ENCODE data around the gene GRN. TPM values are rescaled to one million over a fixed set of nuclear protein-coding genes. Genes with fewer than 3 reads are reported as not detected.

The GRN gene
- total and polyA plus RNA-seq, 9 of the 15 experiments (the other 6 are each of a cell fraction or from before 2014, with no cell fraction given): 5.4 to 75.3 (median 20.7) TPM

DNA sequence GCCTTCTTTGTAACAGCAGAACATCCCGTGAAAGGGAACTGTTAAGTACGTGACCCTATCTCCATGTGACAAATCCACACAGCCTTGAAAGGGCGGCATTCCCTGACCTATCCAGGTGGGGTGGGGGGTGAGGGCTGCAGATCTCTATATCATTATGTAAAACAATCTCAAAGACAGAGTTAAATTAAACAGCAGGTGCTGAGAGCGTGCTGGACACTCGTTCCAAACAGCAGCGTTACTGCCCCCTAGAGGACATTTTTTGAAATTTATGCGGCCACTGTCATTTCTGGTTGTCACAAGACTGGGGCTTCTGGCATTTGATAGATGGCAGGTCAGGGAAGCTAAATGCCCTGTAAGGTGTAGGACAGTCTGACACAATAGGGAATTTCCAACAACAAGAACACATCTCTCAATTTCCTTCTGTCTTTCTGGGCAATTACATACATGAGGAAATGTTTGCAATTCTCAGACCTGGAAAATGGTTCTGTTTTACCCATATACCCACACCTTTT lies 13.8 kb upstream of the GRN start (continued):
- TF ChIP-seq ZNF740 (CRISPR knock-in tag; IDR thresholded peaks at IDR 0.05): 0 out of 2 replicates have a peak, but pooled peaks have one; percentile 24
- no peak for TF ChIP-seq ZNF740 (tag; IDR thresholded peaks at IDR 0.05)
- 0 out of 2 replicates have a peak, but pooled peaks have one; percentile 23 for TF ChIP-seq JUND (IDR thresholded peaks at IDR 0.05; ENCODE audit: borderline replicate concordance, low read depth, low read length)
- TF ChIP-seq JUND (tag; IDR thresholded peaks at IDR 0.05; ENCODE audit: borderline replicate concordance, low read depth, low read length): no peak
- TF ChIP-seq FOXP1 (CRISPR knock-in tag; IDR thresholded peaks at IDR 0.05): peak; percentile 30; the same call in 1 of the 2 replicates
- TF ChIP-seq, protein P1, sequence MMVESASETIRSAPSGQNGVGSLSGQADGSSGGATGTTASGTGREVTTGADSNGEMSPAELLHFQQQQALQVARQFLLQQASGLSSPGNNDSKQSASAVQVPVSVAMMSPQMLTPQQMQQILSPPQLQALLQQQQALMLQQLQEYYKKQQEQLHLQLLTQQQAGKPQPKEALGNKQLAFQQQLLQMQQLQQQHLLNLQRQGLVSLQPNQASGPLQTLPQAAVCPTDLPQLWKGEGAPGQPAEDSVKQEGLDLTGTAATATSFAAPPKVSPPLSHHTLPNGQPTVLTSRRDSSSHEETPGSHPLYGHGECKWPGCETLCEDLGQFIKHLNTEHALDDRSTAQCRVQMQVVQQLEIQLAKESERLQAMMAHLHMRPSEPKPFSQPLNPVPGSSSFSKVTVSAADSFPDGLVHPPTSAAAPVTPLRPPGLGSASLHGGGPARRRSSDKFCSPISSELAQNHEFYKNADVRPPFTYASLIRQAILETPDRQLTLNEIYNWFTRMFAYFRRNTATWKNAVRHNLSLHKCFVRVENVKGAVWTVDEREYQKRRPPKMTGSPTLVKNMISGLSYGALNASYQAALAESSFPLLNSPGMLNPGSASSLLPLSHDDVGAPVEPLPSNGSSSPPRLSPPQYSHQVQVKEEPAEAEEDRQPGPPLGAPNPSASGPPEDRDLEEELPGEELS (CRISPR knock-in tag; IDR thresholded peaks at IDR 0.05; ENCODE audit: borderline replicate concordance): 0 out of 2 replicates have a peak, but pooled peaks have one; percentile 31
- TF ChIP-seq L3MBTL2 (IDR thresholded peaks at IDR 0.05): peak; percentile 73
- TF ChIP-seq STAG1 (CRISPR knock-in tag; IDR thresholded peaks at IDR 0.05; ENCODE audit: borderline replicate concordance): peak; percentile 34; the same call in 1 of the 2 replicates
- TF ChIP-seq JUN (IDR thresholded peaks at IDR 0.05; ENCODE audit: borderline replicate concordance, low read depth, low read length): 0 out of 2 replicates have a peak, but pooled peaks have one; percentile 31
- no peak for TF ChIP-seq JUN (CRISPR knock-in tag; IDR thresholded peaks at IDR 0.05; ENCODE audit: borderline replicate concordance)
- TF ChIP-seq MYC (IDR thresholded peaks at IDR 0.05; ENCODE audit: low read depth, low read length): peak; percentile 31; the same call in 1 of the 2 replicates
- TF ChIP-seq MYC (CRISPR knock-in tag; IDR thresholded peaks at IDR 0.05; ENCODE audit: borderline replicate concordance, low read depth): no peak
- peak; percentile 58; the same call in 1 of the 2 replicates for TF ChIP-seq XRCC5 (IDR thresholded peaks at IDR 0.05; ENCODE audit: low read depth, low read length)
- TF ChIP-seq SOX6 (IDR thresholded peaks at IDR 0.05): peak; percentile 8; the same call in 1 of the 2 replicates
- TF ChIP-seq, protein P2, sequence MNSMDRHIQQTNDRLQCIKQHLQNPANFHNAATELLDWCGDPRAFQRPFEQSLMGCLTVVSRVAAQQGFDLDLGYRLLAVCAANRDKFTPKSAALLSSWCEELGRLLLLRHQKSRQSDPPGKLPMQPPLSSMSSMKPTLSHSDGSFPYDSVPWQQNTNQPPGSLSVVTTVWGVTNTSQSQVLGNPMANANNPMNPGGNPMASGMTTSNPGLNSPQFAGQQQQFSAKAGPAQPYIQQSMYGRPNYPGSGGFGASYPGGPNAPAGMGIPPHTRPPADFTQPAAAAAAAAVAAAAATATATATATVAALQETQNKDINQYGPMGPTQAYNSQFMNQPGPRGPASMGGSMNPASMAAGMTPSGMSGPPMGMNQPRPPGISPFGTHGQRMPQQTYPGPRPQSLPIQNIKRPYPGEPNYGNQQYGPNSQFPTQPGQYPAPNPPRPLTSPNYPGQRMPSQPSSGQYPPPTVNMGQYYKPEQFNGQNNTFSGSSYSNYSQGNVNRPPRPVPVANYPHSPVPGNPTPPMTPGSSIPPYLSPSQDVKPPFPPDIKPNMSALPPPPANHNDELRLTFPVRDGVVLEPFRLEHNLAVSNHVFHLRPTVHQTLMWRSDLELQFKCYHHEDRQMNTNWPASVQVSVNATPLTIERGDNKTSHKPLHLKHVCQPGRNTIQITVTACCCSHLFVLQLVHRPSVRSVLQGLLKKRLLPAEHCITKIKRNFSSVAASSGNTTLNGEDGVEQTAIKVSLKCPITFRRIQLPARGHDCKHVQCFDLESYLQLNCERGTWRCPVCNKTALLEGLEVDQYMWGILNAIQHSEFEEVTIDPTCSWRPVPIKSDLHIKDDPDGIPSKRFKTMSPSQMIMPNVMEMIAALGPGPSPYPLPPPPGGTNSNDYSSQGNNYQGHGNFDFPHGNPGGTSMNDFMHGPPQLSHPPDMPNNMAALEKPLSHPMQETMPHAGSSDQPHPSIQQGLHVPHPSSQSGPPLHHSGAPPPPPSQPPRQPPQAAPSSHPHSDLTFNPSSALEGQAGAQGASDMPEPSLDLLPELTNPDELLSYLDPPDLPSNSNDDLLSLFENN (IDR thresholded peaks at IDR 0.05; ENCODE audit: low read depth in 2 of 2, low read length in 2 of 2): no peak
- TF ChIP-seq PBX2 (CRISPR knock-in tag; IDR thresholded peaks at IDR 0.05; ENCODE audit: low read depth): no peak
- peak; percentile 92 for TF ChIP-seq PBX2 (tag; conservative IDR thresholded peaks at IDR 0.05; ENCODE audit: low read depth)
- TF ChIP-seq RBM17 (IDR thresholded peaks at IDR 0.05; ENCODE audit: borderline replicate concordance, low read depth, low read length): no peak

Measured in K562 (cell line).